Thoracic aorta (tissue), 2 donors: ENCODE data around the gene OSR1. TPM values are rescaled to one million over a fixed set of nuclear protein-coding genes. Genes with fewer than 3 reads are reported as not detected.

Experiments used
- ATAC-seq: fragments of 150-250 bp; one replicate; pipeline ENCODE4 v1.8.0; 2017; ENCODE audit warnings: low read depth; ENCODE audit not compliant: insufficient number of reproducible peaks, low FRiP score
- DNase-seq: peaks from one replicate; pipeline ENCODE4 v3.0.0-alpha.2; 2020; ENCODE audit warnings: low spot score
- H3K27ac ChIP-seq, 2 donors: fragments of 200-600 bp; sonication (generic); 1 replicate in 1 of 2; 2 replicates in 1 of 2; pipeline ENCODE4 v1.5.1; 2016; ENCODE audit warnings: mild to moderate bottlenecking in 2 of 2, moderate library complexity in 2 of 2
- H3K27me3 ChIP-seq: fragments of 200-600 bp; sonication (generic); replicated peaks from 2 replicates; pipeline ENCODE4 v1.6.0; 2016; ENCODE audit warnings: mild to moderate bottlenecking; ENCODE audit not compliant: insufficient read depth
- H3K36me3 ChIP-seq: fragments of 200-600 bp; sonication (generic); one replicate; pipeline ENCODE4 v1.5.1; 2016
- H3K4me1 ChIP-seq, 2 donors: fragments of 200-600 bp; sonication (generic); 1 replicate in 1 of 2; 2 replicates in 1 of 2; pipeline versions ENCODE4 v1.5.1 to v1.6.0; 2016; ENCODE audit warnings: low read depth in 2 of 2, mild to moderate bottlenecking in 1 of 2; ENCODE audit not compliant: control insufficient read depth in 1 of 2
- H3K4me3 ChIP-seq: fragments of 200-600 bp; sonication (generic); 2 replicates; pipeline ENCODE4 v1.5.1; 2016; ENCODE audit warnings: mild to moderate bottlenecking
- H3K9me3 ChIP-seq: fragments of 200-600 bp; sonication (generic); 2 replicates; pipeline ENCODE4 v1.5.1; 2016
- total RNA-seq, 2 donors: library from RNA; depleted of rRNA; stranded (reverse); fragments of >200 nt; gene quantifications; one replicate each; pipeline versions ENCODE4 v1.1.0 to v1.2.3, GENCODE V29; 2016
- TF ChIP-seq, protein P1 (sequence below): fragments of 200-600 bp; sonication (generic); IDR thresholded peaks from one replicate; pipeline ENCODE4 v1.5.1; 2019; ENCODE audit warnings: antibody characterized with exemption

The OSR1 gene
- total RNA-seq, 2 donors from 2014 or later, result 90.7 to 180 TPM

DNA sequence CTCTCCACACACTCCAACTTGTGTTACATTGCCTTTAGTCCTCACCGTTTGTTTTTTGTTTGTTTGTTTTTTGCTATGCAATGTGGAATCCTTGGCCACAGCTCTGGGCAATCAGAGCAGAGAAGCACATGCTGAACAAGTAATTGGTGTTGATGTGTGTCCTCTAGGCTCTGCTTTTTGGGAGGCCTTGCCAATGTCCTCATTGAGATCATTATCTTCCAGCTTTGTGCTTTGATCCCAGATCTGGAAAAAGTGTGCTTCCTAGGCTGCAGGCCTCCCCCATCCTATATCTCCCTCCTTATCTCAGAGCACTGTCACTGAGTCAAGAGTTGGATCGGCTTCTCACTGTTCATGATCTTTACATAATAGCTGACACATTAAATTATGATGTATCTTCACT lies 25.9 kb downstream of the OSR1 start:
- Histone ChIP-seq H3K27ac (no peak overlapping the region), H3K36me3 (no peaks in the 10 kb centered on the region), H3K4me3 (no peak overlapping the region), H3K27me3 (no peaks in the 10 kb centered on the region), H3K9me3 (no peaks in the 10 kb centered on the region), H3K4me1 (no peaks in the 10 kb centered on the region)
- ATAC-seq (no peak), DNase-seq (no peak)
- TF ChIP-seq, protein P1, sequence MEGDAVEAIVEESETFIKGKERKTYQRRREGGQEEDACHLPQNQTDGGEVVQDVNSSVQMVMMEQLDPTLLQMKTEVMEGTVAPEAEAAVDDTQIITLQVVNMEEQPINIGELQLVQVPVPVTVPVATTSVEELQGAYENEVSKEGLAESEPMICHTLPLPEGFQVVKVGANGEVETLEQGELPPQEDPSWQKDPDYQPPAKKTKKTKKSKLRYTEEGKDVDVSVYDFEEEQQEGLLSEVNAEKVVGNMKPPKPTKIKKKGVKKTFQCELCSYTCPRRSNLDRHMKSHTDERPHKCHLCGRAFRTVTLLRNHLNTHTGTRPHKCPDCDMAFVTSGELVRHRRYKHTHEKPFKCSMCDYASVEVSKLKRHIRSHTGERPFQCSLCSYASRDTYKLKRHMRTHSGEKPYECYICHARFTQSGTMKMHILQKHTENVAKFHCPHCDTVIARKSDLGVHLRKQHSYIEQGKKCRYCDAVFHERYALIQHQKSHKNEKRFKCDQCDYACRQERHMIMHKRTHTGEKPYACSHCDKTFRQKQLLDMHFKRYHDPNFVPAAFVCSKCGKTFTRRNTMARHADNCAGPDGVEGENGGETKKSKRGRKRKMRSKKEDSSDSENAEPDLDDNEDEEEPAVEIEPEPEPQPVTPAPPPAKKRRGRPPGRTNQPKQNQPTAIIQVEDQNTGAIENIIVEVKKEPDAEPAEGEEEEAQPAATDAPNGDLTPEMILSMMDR, result no peak

DNA sequence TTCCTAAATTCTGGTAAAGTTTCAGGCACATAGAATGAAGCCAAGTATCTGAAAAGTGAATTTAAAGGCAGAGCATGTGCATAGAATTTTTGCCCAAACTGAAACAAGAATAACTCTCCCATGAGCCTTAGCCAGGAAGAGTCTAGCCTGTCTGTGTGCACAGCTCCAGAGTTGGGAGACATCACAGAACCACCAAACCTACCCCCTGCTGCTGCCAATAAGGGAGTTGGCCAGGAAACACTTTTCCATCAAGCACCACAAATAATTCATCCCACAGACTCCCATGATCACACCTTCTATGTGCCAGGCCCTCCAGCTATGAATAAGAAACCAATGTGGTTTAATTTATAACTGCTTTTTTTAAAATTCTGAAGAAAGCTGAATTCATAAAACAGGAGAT lies 27.0 kb downstream of the OSR1 start:
- Histone ChIP-seq H3K4me3 (no peak overlapping the region), H3K27me3 (no peaks in the 10 kb centered on the region), H3K4me1 (no peaks in the 10 kb centered on the region), H3K9me3 (no peaks in the 10 kb centered on the region), H3K36me3 (no peaks in the 10 kb centered on the region), H3K27ac (no peak overlapping the region)
- no peak for DNase-seq
- TF ChIP-seq, protein P1, result no peak
- no peak for ATAC-seq

DNA sequence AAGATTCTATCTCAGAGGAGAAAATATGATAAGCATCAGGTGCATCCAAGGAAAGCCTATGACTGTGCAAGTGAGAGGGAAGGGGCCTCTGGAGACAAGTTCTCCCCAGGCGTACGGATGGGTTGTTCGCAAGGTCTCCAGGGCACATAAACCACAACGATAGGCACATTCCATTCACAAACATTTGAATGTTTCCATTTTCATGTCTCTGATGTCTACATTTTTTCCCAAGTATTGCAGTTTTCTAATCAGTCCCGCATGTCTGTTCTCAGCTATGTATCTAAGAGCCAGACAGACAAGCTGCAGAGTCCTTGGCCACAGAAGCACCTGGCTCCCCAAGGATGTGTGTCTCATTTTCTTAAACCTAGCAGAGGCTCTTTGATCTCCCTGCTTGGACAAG lies 28.0 kb downstream of the OSR1 start:
- Histone ChIP-seq H3K9me3 (no peaks in the 10 kb centered on the region), H3K4me3 (no peak overlapping the region), H3K27ac (no peak overlapping the region), H3K36me3 (no peaks in the 10 kb centered on the region), H3K4me1 (no peaks in the 10 kb centered on the region), H3K27me3 (no peaks in the 10 kb centered on the region)
- DNase-seq, result no peak
- ATAC-seq, result no peak
- TF ChIP-seq, protein P1, result no peak

DNA sequence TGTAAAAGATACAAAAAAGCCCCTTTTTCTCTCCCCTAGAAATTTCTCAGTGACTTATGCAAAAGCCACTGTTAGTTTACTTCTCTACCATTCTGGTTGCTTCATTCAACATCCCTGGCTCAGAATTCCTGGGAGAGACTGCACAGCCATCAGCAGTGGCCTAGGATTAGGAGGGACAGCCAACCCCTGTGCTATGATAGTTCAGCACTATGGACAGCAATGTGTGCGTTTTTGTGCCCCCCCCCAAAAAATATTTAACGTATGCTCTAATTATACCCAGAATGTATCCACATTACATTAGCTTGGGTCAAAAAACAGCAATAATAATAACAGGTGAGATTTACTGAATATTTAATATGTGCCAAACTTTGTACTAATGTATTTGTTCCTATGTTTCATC lies 29.0 kb downstream of the OSR1 start:
- no peak overlapping the region for H3K4me3 ChIP-seq
- TF ChIP-seq, protein P1, result no peak
- no peak overlapping the region for H3K27ac ChIP-seq
- DNase-seq (no peak), ATAC-seq (no peak)
- no peaks in the 10 kb centered on the region for H3K4me1 ChIP-seq
- H3K27me3 ChIP-seq, result no peaks in the 10 kb centered on the region
- no peaks in the 10 kb centered on the region for H3K9me3 ChIP-seq
- no peaks in the 10 kb centered on the region for H3K36me3 ChIP-seq

DNA sequence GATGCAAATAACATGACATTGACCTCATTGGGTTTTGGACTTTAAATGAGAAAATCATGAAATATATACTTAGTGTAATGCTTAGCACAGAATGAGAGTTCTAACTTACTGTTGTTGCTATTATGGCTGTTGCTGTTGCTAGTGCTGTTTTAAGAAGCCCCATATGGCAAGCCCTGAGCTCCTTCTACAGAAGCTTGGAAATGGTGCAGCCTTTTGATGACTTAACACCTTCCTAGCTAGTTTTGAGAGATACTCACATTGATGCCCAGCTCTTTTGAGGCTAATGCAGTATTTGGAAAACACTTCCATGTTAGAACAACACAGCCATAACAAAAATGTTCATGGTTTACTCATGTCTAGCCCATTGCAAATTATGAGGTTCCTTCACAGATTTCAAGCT lies 30.9 kb downstream of the OSR1 start:
- H3K27me3 ChIP-seq, result no peaks in the 10 kb centered on the region
- TF ChIP-seq, protein P1, result no peak
- no peaks in the 10 kb centered on the region for H3K9me3 ChIP-seq
- no peak overlapping the region for H3K4me3 ChIP-seq
- DNase-seq (no peak), ATAC-seq (no peak)
- no peaks in the 10 kb centered on the region for H3K4me1 ChIP-seq
- H3K36me3 ChIP-seq, result no peaks in the 10 kb centered on the region
- H3K27ac ChIP-seq, result no peak overlapping the region
